ENCODE results near the gene LGALS3BP.

DNA sequence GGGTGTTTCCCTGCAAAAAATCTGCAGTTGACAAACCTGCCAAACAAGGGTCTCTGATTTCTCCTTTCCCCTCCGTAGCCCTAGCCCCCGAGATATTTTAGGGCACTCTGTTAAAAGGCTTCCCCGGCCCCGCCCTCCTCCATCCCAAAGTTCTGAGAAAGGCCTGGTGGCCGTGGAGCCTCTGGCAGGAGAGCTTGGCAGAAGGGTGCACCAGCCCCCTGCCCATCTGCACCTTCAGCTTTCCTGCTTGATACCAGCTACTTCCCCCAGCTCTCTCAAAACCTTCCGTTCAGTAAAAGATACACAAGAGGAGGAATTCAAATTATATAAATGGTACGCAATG is 30.6 kb upstream of the LGALS3BP start:
- TF ChIP-seq BRCA1 (IDR thresholded peaks at IDR 0.05; ENCODE audit: low read depth, low read length) (no peak), EZH2 (IDR thresholded peaks at IDR 0.05; ENCODE audit: low read depth, low read length, severe bottlenecking) (no peak)

All from H1 (cell line).